ENCODE results near the gene KLF3. TPM values are rescaled to one million over a fixed set of nuclear protein-coding genes. Genes with fewer than 3 reads are reported as not detected.

The KLF3 gene
- total and polyA plus RNA-seq, 2 of the 4 experiments (the other 2 are of a cell fraction), result 8.2 to 12.6 TPM

DNA sequence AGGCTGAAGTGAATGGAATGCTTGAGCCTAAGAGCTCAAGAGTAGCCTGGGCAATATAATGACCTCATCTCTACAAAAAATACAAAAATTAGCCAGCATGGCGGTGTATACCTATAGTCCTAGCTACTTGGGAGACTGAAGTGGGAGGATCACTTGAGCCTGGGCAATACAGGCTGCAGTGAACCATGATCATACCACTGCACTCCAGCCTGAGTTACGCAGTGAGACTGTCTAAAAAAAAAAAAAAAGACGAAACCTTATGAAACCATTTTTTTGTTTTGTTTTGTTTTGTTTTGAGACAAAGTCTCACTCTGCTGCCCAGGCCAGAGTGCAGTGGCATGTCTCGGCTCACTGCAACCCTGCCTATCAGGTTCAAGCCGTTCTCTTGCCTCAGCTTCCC is 81.9 kb downstream of the KLF3 start:
- Histone ChIP-seq H3K27me3 (ENCODE audit: control insufficient read depth, insufficient read depth, low read length) (peaks cover 4% of the 10 kb centered on the region), H3K23ac (ENCODE audit: low read depth, low read length) (no peak overlapping the region), H3K4me3 (ENCODE audit: insufficient read depth, low read depth, low read length) (no peak overlapping the region), H3K9ac (ENCODE audit: low read depth, low read length) (no peak overlapping the region), H2AFZ (replicated peaks; ENCODE audit: low read length, poor library complexity) (no peak overlapping the region), H3K4ac (ENCODE audit: low read depth, low read length) (no peak overlapping the region), H2BK20ac (ENCODE audit: low read depth, low read length) (no peak overlapping the region), H3K4me2 (ENCODE audit: low read depth, low read length) (no peak overlapping the region), H2BK5ac (ENCODE audit: low read depth, low read length, poor library complexity, severe bottlenecking) (no peak overlapping the region), H3K14ac (replicated peaks; ENCODE audit: low read depth, low read length) (no peak overlapping the region), H3K27ac (ENCODE audit: insufficient read depth, low read length) (no peak overlapping the region), H2BK15ac (ENCODE audit: low read depth, low read length) (no peak overlapping the region), H3K9me3 (ENCODE audit: control insufficient read depth, insufficient read depth, low read length) (peaks cover 8% of the 10 kb centered on the region), H4K8ac (ENCODE audit: low read depth in 2 of 2, low read length in 2 of 2) (no peak overlapping the region), H3K36me3 (ENCODE audit: control insufficient read depth, insufficient read depth, low read length) (no peaks in the 10 kb centered on the region), H3K18ac (ENCODE audit: low read depth, low read length) (no peak overlapping the region), H4K5ac (ENCODE audit: low read depth, low read length) (no peak overlapping the region), H3K4me1 (ENCODE audit: control insufficient read depth, insufficient read depth, low read length) (no peaks in the 10 kb centered on the region), H3K79me1 (ENCODE audit: low read depth in 1 of 2, low read length in 2 of 2) (no peaks in the 10 kb centered on the region), H2AK5ac (ENCODE audit: low read depth, low read length) (no peak overlapping the region), H2BK120ac (ENCODE audit: low read depth, low read length) (no peak overlapping the region), H2AK9ac (replicated peaks; ENCODE audit: low read depth, low read length, poor library complexity) (no peak overlapping the region), H3K56ac (ENCODE audit: extremely low read depth, insufficient read depth, low read length) (no peak overlapping the region), H4K20me1 (ENCODE audit: insufficient read depth, low read length) (no peaks in the 10 kb centered on the region), H3K9me1 (ENCODE audit: insufficient read depth, low read length) (no peaks in the 10 kb centered on the region), H4K91ac (ENCODE audit: insufficient read depth, low read depth, low read length) (no peak overlapping the region)
- intact Hi-C loops (cut with micrococcal nuclease), result no loop called here
- TF ChIP-seq RCOR1 (IDR thresholded peaks at IDR 0.05; ENCODE audit: insufficient replicate concordance, low read length), result no peak
- TF ChIP-seq ELK1 (IDR thresholded peaks at IDR 0.05; ENCODE audit: borderline replicate concordance, low read depth, low read length), result no peak
- no peak for TF ChIP-seq MAFK (IDR thresholded peaks at IDR 0.05; ENCODE audit: low read depth, low read length)
- no peak for TF ChIP-seq CEBPB (IDR thresholded peaks at IDR 0.05; ENCODE audit: low read depth, low read length)
- TF ChIP-seq MXI1 (IDR thresholded peaks at IDR 0.05; ENCODE audit: borderline replicate concordance, low read depth, low read length), result no peak
- no peak for TF ChIP-seq MAZ (IDR thresholded peaks at IDR 0.05; ENCODE audit: borderline replicate concordance, low read depth, low read length)
- no peak for TF ChIP-seq CHD1 (IDR thresholded peaks at IDR 0.05; ENCODE audit: low read depth, low read length)
- TF ChIP-seq FOS (IDR thresholded peaks at IDR 0.05; ENCODE audit: low read depth, low read length), result no peak
- TF ChIP-seq SMC3 (IDR thresholded peaks at IDR 0.05; ENCODE audit: low read depth, low read length), result no peak
- TF ChIP-seq BHLHE40 (IDR thresholded peaks at IDR 0.05; ENCODE audit: low read depth, low read length), result no peak
- no peak for TF ChIP-seq NFE2L2 (IDR thresholded peaks at IDR 0.05; ENCODE audit: low read depth, low read length)
- no peak for TF ChIP-seq RAD21 (IDR thresholded peaks at IDR 0.05; ENCODE audit: low read length)
- TF ChIP-seq RFX5 (IDR thresholded peaks at IDR 0.05; ENCODE audit: low read depth, low read length), result no peak
- TF ChIP-seq POLR2A (IDR thresholded peaks at IDR 0.05; ENCODE audit: low read depth, low read length), result no peak
- TF ChIP-seq, protein P1, sequence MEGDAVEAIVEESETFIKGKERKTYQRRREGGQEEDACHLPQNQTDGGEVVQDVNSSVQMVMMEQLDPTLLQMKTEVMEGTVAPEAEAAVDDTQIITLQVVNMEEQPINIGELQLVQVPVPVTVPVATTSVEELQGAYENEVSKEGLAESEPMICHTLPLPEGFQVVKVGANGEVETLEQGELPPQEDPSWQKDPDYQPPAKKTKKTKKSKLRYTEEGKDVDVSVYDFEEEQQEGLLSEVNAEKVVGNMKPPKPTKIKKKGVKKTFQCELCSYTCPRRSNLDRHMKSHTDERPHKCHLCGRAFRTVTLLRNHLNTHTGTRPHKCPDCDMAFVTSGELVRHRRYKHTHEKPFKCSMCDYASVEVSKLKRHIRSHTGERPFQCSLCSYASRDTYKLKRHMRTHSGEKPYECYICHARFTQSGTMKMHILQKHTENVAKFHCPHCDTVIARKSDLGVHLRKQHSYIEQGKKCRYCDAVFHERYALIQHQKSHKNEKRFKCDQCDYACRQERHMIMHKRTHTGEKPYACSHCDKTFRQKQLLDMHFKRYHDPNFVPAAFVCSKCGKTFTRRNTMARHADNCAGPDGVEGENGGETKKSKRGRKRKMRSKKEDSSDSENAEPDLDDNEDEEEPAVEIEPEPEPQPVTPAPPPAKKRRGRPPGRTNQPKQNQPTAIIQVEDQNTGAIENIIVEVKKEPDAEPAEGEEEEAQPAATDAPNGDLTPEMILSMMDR (conservative IDR thresholded peaks at IDR 0.05; ENCODE audit: low read depth, low read length), result no peak
- TF ChIP-seq, protein P2, sequence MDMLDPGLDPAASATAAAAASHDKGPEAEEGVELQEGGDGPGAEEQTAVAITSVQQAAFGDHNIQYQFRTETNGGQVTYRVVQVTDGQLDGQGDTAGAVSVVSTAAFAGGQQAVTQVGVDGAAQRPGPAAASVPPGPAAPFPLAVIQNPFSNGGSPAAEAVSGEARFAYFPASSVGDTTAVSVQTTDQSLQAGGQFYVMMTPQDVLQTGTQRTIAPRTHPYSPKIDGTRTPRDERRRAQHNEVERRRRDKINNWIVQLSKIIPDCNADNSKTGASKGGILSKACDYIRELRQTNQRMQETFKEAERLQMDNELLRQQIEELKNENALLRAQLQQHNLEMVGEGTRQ (IDR thresholded peaks at IDR 0.05; ENCODE audit: low read depth, low read length), result no peak
- dilution Hi-C loops (cut with HindIII; ENCODE audit: low sequenced_read_pairs, unreplicated experiment), result no loop called here
- DNase-seq (no peak), ATAC-seq (ENCODE audit: low read depth) (no peak)
- no TSS peak for BruUV-seq (replicated peaks)
- ChIA-PET POLR2A (ENCODE audit: unreplicated experiment) (no interaction called here), CTCF (interaction anchor here (0.7 kb wide), 1 partner anchor 741 kb away, joined by 4 read pairs; no protein-coding TSS in a partner anchor)
- in situ Hi-C loops (cut with MboI; ENCODE audit: low sequenced_read_pairs), result no loop called here
- no CpG with 5 or more reads among the region's 5 CpGs for WGBS, 2 experiments (ENCODE audit: extremely low coverage in 2 of 2, insufficient read length in 1 of 2)
